PC-3 (cell line): ENCODE measurements around the gene GPX4.

Experiments
- CTCF ChIP-seq: fragments of 300-600 bp; sonication (generic); conservative IDR thresholded peaks from 2 replicates; pipeline ENCODE4 v1.5.1; 2017; ENCODE audit warnings: antibody characterized with exemption, low read depth, mild to moderate bottlenecking, low read length
- EZH2 ChIP-seq: fragments of 300-600 bp; sonication (generic); IDR thresholded peaks from one replicate; pipeline ENCODE4 v1.6.1; 2017; ENCODE audit warnings: antibody characterized with exemption, mild to moderate bottlenecking, low read length; ENCODE audit not compliant: unreplicated experiment
- EZH2phosphoT487 ChIP-seq: fragments of 300-600 bp; sonication (generic); IDR thresholded peaks from 2 replicates; pipeline ENCODE4 v1.6.1; 2018; ENCODE audit warnings: mild to moderate bottlenecking, antibody characterized with exemption, low read length, borderline replicate concordance

- TF ChIP-seq EZH2, result no peak
- no peak for TF ChIP-seq CTCF
- no peak for TF ChIP-seq EZH2phosphoT487
Measured at GRCh38 chr19:1087813-1088415, 15.9 kb upstream of the GPX4 start.
